Measurements from ENCODE around the gene NXNL1. TPM values are rescaled to one million over a fixed set of nuclear protein-coding genes. Genes with fewer than 3 reads are reported as not detected.

The NXNL1 gene
- total RNA-seq, 1 experiment from 2014 or later: not detected

DNA sequence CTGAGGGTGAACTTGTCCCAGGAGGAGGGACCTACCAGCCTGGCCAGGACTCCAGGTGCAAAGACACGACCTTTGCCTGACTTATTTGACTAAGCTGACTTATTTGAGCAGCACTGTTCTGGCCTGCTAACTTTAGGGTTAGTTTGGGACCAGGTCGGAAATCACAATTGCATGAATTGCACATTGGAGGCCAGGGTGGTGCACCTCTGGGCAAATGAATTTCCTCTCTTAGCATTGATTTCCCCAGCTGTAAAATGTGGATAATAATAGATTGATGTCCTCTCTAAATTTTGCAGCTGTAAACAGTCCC is 53.9 kb downstream of the NXNL1 start (continued):
- no peak for TF ChIP-seq RORB (CRISPR knock-in tag; IDR thresholded peaks at IDR 0.05)

DNA sequence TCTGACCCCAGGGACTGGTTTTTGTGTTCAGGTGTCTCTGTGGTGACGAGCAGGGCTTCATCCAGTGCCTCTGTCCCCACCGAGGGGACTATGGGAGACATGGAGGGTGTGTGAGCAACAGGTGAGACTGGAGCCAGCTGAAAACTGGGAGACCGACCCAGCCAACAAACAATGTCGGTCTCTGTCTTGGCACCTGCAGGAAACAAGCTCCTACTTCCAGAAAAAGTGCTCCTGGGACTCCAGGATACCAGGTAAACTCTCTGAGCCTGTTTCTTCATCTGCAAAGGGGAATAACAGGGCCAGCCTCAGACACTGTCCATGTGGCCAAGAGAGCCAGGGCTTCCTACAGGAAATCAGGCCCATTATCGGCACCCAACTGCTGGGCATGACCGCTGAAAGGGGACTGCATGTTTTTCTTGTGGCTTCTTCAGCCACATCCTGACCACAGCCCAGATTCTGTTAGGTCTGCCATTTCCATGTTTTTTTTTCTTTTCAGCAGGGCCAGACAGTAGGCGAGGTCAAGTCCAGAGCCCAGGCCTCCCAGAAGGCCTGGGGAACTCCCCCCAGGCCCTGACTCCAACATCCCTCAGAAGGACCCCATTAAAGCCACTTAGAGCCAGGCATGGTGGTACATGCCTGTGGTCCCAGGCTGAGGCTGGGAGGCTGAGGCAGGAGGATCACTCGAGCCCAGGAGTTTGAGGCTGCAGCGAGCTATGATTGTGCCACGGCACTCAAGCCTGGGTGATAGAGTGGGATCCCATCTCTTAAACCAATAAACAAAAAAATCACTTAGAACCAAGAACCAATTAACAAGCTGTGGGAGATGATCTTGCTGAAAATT is 54.5 kb downstream of the NXNL1 start:
- Mint-ChIP-seq H3K9me3 (no peaks in the 10 kb centered on the region), H3K4me1 (peaks cover 32% of the 10 kb centered on the region), H3K36me3 (0 out of 2 replicates have a peak, but pooled peaks cover 3% of the 10 kb centered on the region), H3K4me3 (peak overlapping the region; percentile 74; the same call in 1 of the 2 replicates), H3K27me3 (ENCODE audit: low read depth) (no peaks in the 10 kb centered on the region), H3K27ac (peak overlapping the region; percentile 87)
- TF ChIP-seq NFATC4 (CRISPR knock-in tag; IDR thresholded peaks at IDR 0.05) (no peak), FOXJ3 (CRISPR knock-in tag; IDR thresholded peaks at IDR 0.05; ENCODE audit: borderline replicate concordance) (no peak), GABPB1 (CRISPR knock-in tag; IDR thresholded peaks at IDR 0.05) (no peak), ZNF416 (CRISPR knock-in tag; IDR thresholded peaks at IDR 0.05) (no peak), SMAD4 (CRISPR knock-in tag; IDR thresholded peaks at IDR 0.05) (no peak), JAZF1 (CRISPR knock-in tag; IDR thresholded peaks at IDR 0.05) (no peak), MYBL2 (CRISPR knock-in tag; IDR thresholded peaks at IDR 0.05) (no peak), ZNF219 (CRISPR knock-in tag; IDR thresholded peaks at IDR 0.05; ENCODE audit: borderline replicate concordance) (no peak)
- TF ChIP-seq, protein P1, sequence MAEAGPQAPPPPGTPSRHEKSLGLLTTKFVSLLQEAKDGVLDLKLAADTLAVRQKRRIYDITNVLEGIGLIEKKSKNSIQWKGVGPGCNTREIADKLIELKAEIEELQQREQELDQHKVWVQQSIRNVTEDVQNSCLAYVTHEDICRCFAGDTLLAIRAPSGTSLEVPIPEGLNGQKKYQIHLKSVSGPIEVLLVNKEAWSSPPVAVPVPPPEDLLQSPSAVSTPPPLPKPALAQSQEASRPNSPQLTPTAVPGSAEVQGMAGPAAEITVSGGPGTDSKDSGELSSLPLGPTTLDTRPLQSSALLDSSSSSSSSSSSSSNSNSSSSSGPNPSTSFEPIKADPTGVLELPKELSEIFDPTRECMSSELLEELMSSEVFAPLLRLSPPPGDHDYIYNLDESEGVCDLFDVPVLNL (CRISPR knock-in tag; IDR thresholded peaks at IDR 0.05; ENCODE audit: borderline replicate concordance, low read depth): no peak
- TF ChIP-seq, protein P2, sequence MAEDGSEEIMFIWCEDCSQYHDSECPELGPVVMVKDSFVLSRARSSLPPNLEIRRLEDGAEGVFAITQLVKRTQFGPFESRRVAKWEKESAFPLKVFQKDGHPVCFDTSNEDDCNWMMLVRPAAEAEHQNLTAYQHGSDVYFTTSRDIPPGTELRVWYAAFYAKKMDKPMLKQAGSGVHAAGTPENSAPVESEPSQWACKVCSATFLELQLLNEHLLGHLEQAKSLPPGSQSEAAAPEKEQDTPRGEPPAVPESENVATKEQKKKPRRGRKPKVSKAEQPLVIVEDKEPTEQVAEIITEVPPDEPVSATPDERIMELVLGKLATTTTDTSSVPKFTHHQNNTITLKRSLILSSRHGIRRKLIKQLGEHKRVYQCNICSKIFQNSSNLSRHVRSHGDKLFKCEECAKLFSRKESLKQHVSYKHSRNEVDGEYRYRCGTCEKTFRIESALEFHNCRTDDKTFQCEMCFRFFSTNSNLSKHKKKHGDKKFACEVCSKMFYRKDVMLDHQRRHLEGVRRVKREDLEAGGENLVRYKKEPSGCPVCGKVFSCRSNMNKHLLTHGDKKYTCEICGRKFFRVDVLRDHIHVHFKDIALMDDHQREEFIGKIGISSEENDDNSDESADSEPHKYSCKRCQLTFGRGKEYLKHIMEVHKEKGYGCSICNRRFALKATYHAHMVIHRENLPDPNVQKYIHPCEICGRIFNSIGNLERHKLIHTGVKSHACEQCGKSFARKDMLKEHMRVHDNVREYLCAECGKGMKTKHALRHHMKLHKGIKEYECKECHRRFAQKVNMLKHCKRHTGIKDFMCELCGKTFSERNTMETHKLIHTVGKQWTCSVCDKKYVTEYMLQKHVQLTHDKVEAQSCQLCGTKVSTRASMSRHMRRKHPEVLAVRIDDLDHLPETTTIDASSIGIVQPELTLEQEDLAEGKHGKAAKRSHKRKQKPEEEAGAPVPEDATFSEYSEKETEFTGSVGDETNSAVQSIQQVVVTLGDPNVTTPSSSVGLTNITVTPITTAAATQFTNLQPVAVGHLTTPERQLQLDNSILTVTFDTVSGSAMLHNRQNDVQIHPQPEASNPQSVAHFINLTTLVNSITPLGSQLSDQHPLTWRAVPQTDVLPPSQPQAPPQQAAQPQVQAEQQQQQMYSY (CRISPR knock-in tag; IDR thresholded peaks at IDR 0.05): no peak
- TF ChIP-seq, protein P3, sequence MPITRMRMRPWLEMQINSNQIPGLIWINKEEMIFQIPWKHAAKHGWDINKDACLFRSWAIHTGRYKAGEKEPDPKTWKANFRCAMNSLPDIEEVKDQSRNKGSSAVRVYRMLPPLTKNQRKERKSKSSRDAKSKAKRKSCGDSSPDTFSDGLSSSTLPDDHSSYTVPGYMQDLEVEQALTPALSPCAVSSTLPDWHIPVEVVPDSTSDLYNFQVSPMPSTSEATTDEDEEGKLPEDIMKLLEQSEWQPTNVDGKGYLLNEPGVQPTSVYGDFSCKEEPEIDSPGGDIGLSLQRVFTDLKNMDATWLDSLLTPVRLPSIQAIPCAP (CRISPR knock-in tag; IDR thresholded peaks at IDR 0.05): no peak
- TF ChIP-seq, protein P4, sequence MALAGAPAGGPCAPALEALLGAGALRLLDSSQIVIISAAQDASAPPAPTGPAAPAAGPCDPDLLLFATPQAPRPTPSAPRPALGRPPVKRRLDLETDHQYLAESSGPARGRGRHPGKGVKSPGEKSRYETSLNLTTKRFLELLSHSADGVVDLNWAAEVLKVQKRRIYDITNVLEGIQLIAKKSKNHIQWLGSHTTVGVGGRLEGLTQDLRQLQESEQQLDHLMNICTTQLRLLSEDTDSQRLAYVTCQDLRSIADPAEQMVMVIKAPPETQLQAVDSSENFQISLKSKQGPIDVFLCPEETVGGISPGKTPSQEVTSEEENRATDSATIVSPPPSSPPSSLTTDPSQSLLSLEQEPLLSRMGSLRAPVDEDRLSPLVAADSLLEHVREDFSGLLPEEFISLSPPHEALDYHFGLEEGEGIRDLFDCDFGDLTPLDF (CRISPR knock-in tag; IDR thresholded peaks at IDR 0.05): no peak
- POLR2A ChIA-PET: interaction anchor here (0.9 to 2.2 kb wide), 2 partner anchors 10 to 13 kb away, joined by 3 to 11 read pairs; partner anchors contain the start of gene MVB12A
- no peak for DNase-seq (ENCODE audit: low spot score)
- CTCF ChIA-PET: interaction anchor here (0.6 to 1.4 kb wide), 6 partner anchors 9 to 158 kb away, joined by 3 to 6 read pairs (median 3); partner anchors contain the start of gene MVB12A
- ATAC-seq: no peak

Other genes starting within 250 kb of the NXNL1 start
- 13.9 to 15.4 TPM (median 14.2 TPM) in 3 replicates for gene USE1, start 245.6 kb downstream of the NXNL1 start, total RNA-seq (2021)
- gene OCEL1, start 234.7 kb downstream of the NXNL1 start, total RNA-seq (2021): 34.0 to 51.6 TPM (median 40.9 TPM) in 3 replicates
- 144 to 149 TPM (median 145 TPM) in 3 replicates for gene NR2F6, start 215.0 kb downstream of the NXNL1 start, total RNA-seq (2021)
- 10.9 to 14.2 TPM (median 12.3 TPM) in 3 replicates for gene USHBP1, start 196.2 kb downstream of the NXNL1 start, total RNA-seq (2021)
- gene BABAM1, start 193.5 kb downstream of the NXNL1 start, total RNA-seq (2021): 139 to 147 TPM (median 146 TPM) in 3 replicates
- 9.1 to 12.9 TPM (median 10.2 TPM) in 3 replicates for gene ANKLE1, start 179.0 kb downstream of the NXNL1 start, total RNA-seq (2021)
- gene ABHD8, start 157.5 kb downstream of the NXNL1 start, total RNA-seq (2021): 13.2 to 18.1 TPM (median 17.6 TPM) in 3 replicates
- 117 to 130 TPM (median 122 TPM) in 3 replicates for gene MRPL34, start 155.1 kb downstream of the NXNL1 start, total RNA-seq (2021)
- 36.2 to 42.8 TPM (median 37.0 TPM) in 3 replicates for gene DDA1, start 151.4 kb downstream of the NXNL1 start, total RNA-seq (2021)
- gene ANO8, start 126.1 kb downstream of the NXNL1 start, total RNA-seq (2021): 30.5 to 35.4 TPM (median 32.6 TPM) in 3 replicates
- 79.1 to 93.0 TPM (median 80.8 TPM) in 3 replicates for gene GTPBP3, start 123.4 kb downstream of the NXNL1 start, total RNA-seq (2021)
- gene PLVAP, start 83.6 kb downstream of the NXNL1 start, total RNA-seq (2021): 0.11 to 0.27 TPM in 2 of 3 replicates, not detected in the other
- gene CCDC194, start 66.7 kb downstream of the NXNL1 start, total RNA-seq (2021): 0.37 to 0.87 TPM (median 0.76 TPM) in 3 replicates
- gene BST2, start 55.3 kb downstream of the NXNL1 start, total RNA-seq (2021): 22.8 to 67.7 TPM (median 61.1 TPM) in 3 replicates
- 58.7 to 78.6 TPM (median 70.8 TPM) in 3 replicates for gene MVB12A, start 40.9 kb downstream of the NXNL1 start, total RNA-seq (2021)
- gene TMEM221, start 12.3 kb downstream of the NXNL1 start, total RNA-seq (2021): 1.2 to 2.9 TPM (median 2.3 TPM) in 3 replicates
- 8.6 to 12.1 TPM (median 10.1 TPM) in 3 replicates for gene SLC27A1, start 9.6 kb upstream of the NXNL1 start, total RNA-seq (2021)
- gene PGLS, start 50.7 kb upstream of the NXNL1 start, total RNA-seq (2021): 81.7 to 108 TPM (median 108 TPM) in 3 replicates
- 54.0 to 71.7 TPM (median 67.1 TPM) in 3 replicates for gene COLGALT1, start 94.7 kb upstream of the NXNL1 start, total RNA-seq (2021)
- gene UNC13A, start 227.4 kb upstream of the NXNL1 start, total RNA-seq (2021): 40.7 to 42.9 TPM (median 41.1 TPM) in 3 replicates